HG03097 (cell line): ENCODE results near the gene ADRA2A.

Experiments
- ATAC-seq: cut with Tn5 transposase; IDR thresholded peaks from one replicate; pipeline ENCODE4 v1.9.1; 2021; ENCODE audit not compliant: unreplicated experiment, low FRiP score

The ADRA2A gene

DNA sequence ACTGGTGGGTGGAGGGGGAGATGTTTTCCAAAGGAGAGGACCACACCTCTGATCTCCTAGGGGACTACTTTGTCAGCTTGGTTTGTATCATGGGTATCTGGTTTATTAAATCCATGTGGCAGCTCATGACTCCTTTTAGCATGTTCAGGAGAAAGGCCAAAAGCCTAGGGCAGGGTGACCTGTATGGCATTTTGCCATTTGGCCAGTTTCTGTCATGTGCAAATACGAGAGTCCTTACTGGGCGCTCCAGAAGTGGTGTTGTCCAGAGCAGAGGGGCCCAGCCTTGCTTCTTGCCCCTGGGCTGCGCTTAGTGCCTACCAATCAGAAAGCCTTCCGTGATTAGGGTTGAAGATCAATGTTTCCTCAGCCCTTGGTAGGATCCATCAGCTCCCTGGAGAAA, 31.0 kb downstream of the ADRA2A start:
- no peak for ATAC-seq

- no peak for ATAC-seq
These were observed 31.6 kb downstream of the ADRA2A start for GRCh38 chr10:111108441-111108840.

DNA sequence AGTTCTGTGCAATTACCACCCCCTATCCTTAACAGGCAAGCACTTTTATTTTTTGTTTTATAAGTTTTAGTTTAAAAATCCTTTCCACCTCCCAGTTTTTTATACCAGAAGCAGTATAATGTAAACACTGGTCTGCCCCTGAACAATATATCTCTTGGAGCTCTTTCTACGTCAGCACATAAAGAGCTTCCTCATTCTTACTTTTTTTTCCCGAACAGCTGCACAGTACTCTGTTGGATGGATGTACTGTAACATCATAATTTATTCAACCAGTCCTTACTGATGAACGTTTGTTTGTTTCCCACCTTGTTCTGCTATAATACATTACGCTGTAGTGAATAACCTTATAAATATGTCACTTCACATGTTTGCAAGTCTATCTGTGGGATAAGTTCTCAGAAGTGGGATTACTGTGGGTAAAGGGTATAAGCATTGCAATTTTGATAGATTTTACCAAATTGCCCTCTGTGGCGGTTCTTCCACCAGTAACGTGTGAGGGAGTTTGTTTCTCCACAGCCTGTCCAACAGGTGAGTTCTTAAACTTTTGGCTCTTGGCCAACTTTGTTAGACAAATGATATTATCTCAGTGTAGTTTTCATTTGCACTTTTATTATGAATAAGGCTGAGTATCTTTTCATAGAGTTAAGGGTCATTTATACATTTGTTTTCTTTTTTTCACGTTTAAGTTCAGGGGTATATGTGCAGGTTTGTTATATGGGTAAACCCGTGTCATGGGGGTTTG, 32.8 kb downstream of the ADRA2A start:
- ATAC-seq = no peak

DNA sequence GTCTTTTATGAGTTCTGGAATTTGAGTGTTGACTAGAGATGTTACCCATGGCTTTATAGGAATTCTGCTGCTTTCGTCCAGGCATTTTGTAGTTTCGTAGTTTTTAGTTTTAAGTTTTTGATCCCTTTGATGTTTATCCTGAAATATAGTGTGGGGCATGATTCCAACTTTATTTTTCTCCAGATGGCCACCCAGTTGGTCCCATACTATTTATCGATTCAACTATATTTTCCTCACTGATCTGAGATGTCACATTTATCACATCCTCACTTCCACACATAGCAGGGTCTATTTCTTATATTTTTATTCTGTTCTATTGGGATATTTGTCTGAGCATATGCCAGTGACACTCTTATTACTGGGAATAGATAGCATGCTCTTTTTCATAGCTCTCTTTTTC, 33.9 kb downstream of the ADRA2A start:
- ATAC-seq = no peak

- no peak for ATAC-seq
These were observed 35.5 kb downstream of the ADRA2A start for GRCh38 chr10:111112333-111112732.

GRCh38 chr10:111113238-111113960, 36.6 kb downstream of the ADRA2A start:
- ATAC-seq = no peak

GRCh38 chr10:111113961-111114757, 37.3 kb downstream of the ADRA2A start:
- no peak for ATAC-seq

- ATAC-seq = no peak
These were observed 38.1 kb downstream of the ADRA2A start for GRCh38 chr10:111114758-111115500.

GRCh38 chr10:111116211-111116610, 39.4 kb downstream of the ADRA2A start:
- ATAC-seq = no peak

GRCh38 chr10:111116762-111117445, 40.1 kb downstream of the ADRA2A start:
- ATAC-seq = no peak

GRCh38 chr10:111117528-111118277, 40.9 kb downstream of the ADRA2A start:
- no peak for ATAC-seq

GRCh38 chr10:111118758-111119157, 41.9 kb downstream of the ADRA2A start:
- ATAC-seq = no peak

GRCh38 chr10:111119637-111120036, 42.8 kb downstream of the ADRA2A start:
- ATAC-seq = no peak

- no peak for ATAC-seq
These were observed 45.3 kb downstream of the ADRA2A start for GRCh38 chr10:111122127-111122526.

DNA sequence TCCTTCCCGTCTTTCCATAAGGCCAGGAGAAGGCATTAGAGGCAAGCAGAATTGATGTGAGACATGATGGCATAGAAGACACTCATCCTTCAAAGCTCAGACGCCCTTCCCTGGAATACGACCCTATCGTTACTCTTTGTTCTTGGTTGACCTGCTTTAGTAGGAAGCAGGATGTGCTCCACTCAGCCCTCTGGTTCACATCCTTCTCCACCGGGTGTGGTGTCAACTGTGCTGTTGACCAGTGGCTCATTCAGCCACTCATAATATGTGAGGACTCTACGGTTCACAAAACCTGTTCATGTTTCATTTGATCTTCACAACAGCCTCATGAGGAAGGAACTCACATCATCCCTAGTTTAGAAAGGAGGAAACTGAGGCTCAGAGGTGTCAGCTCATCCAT, 47.1 kb downstream of the ADRA2A start:
- ATAC-seq = no peak

DNA sequence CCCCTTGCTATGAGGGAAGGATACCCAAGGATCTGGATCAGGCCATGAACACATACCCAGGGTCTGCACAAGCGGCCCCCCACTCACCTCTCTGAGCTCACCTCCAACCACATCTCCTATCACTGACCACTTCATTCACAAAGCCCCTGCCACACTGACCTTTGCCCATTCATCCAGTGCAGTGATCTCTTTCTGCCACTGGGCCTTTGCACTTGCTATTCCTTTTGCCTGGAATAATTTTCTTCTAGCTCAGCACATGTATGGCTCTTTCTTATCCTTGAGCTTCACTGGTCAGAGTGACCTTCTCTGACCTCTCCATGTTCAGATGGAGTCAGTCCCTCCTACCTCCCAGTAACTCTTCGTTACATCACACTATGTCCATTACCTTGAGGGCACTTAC, 48.3 kb downstream of the ADRA2A start:
- no peak for ATAC-seq

DNA sequence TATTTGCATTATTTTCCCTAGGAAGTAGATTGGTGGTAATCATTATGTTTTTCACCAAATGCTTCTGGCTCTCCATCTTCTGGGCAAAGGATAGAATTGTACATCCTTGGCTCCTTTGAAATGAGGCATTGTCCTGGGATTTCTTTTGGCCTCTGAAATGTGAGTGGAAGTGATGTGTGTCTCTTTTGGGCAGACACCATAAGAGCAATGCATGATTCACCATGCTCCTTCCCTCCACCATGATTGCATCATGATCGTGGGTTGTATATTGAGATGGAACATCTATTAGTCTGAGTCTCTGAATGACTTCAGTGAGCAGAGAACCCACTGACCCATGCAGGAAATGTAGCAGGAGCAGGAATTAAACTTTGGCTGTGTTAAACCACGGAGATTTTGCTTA, 49.2 kb downstream of the ADRA2A start:
- ATAC-seq = no peak

- ATAC-seq = no peak
These were observed 50.4 kb downstream of the ADRA2A start for GRCh38 chr10:111127081-111127848.
